Erythroblast (primary cell): ENCODE results near the gene SH2D4B.

Experiments
- GATA1 ChIP-seq: IDR thresholded peaks from 2 replicates; pipeline ENCODE4 v1.6.1; 2011; ENCODE audit warnings: low read depth, mild to moderate bottlenecking, control low read depth, low read length, moderate library complexity
- POLR2A ChIP-seq: IDR thresholded peaks from 2 replicates; pipeline ENCODE4 v1.6.1; 2011; ENCODE audit warnings: mild to moderate bottlenecking, low read length

- no peak for TF ChIP-seq POLR2A
- no peak for TF ChIP-seq GATA1
Measured at GRCh38 chr10:80588546-80588945, 50.8 kb downstream of the SH2D4B start.
